HG03025 (cell line): ENCODE data around the gene USP25.
A peak's percentile ranks its signal among the peaks of the same experiment; 100 is the strongest.
"Not testable (repeated sequence)": the region's sequence is repeated elsewhere in the genome, so short reads cannot be mapped to it uniquely, and the experiment has no call there.

ENCODE experiments used
- ATAC-seq: cut with Tn5 transposase; IDR thresholded peaks from one replicate; pipeline ENCODE4 v1.9.1; 2021; ENCODE audit warnings: mild to moderate bottlenecking, moderate library complexity; ENCODE audit not compliant: unreplicated experiment, low FRiP score

USP25 gene

DNA sequence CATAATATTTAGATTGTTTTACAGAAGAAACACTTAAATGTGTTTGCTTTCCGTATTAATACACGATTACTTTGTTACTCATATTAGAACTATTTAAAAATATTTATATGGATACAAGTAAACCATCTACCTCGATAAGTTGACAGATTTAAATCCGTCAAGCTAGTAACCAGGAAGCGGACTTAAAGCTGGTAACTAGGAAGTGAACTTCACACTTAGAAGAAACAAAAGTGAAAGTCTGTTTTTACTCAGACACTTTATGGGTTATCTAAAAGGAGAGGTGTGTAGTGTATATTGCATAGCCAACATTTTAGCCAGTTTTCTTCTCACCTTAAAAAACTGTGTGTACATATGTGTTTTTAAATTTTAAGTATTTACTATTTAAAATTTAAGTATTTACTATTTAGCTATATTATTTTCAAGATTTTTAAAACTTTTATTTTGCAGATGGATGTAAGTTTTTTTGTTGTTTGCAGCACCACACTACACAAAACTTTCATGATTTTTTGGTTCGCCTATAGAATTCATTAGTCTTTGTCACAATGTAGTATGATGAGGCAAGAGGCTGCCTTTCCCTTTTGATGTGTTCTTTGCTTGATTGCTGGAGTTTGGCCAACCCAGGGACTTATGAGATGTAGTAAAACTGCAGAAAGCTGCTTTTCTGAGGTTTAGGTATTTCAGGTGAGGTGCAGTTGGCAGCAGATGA is 2.7 kb downstream of the USP25 start:
- peak; percentile 48 for ATAC-seq

DNA sequence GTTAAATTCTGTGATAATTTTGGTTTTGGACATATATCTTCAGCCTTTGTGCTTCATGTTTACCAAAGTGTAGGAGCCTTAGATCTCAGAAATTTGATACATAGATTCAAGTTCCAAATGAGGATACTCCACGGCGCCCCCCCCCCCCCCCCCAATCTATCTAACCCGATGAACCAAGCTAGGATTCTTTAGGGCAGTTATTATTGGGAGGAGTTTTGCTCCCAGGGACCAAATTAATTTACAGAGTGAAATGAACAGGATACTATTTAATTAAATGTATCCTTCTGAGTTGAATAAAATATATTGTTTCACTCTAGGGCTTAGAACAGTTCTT is 3.2 kb downstream of the USP25 start:
- no peak for ATAC-seq

DNA sequence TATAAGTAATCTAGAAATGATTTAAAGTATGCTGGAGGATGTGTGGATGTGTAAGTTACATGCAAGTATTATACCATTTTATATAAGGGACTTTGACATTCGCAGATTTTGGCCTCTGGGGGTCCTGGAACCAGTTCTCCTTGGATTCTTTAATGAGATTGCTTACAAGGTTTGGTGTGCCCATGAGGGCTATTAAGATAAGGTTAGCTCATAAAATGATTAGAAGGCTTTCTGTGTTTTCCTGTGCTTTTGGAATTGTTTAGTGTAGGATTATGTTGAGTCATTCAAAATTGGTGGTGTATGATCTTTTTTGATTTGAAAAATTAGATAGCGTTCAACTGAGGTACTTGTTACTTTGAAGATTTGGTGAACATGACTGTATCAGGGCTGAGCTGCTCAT is 5.6 kb downstream of the USP25 start:
- ATAC-seq: no peak

DNA sequence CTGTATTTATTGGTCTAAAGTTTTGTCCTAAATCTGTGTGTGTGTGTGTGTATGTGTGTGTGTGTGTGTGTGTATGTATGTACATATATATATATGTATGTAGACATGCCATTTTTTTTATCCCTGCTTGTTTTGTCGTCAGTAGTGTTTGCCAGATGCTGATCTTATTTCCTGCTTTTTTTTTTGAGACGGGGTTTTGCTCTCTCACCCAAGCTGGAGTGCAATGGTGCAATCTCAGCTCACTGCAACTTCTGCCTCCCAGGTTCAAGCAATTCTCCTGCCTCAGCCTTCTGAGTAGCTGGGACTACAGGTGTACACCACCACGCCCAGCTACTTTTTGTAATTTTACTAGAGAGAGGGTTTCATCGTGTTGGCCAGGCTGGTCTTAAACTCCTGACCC is 6.1 kb downstream of the USP25 start:
- ATAC-seq: not testable (repeated sequence)

DNA sequence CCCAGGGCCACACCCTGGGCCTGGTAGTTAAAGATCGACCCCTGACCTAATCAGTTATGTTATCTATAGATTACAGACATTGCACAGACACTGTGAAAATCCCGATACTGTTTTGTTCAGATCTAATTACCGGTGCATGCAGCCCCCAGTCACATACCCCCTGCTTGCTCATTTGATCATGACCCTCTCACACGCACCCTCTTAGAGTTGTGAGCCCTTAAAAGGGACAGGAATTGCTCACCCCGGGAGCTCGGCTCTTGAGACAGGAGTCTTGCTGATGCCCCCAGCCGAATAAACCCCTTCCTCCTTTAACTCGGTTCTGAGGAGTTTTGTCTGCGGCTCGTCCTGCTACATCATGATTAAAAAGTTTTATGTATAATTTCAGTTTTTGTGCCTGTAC is 9.0 kb downstream of the USP25 start:
- not testable (repeated sequence) for ATAC-seq

DNA sequence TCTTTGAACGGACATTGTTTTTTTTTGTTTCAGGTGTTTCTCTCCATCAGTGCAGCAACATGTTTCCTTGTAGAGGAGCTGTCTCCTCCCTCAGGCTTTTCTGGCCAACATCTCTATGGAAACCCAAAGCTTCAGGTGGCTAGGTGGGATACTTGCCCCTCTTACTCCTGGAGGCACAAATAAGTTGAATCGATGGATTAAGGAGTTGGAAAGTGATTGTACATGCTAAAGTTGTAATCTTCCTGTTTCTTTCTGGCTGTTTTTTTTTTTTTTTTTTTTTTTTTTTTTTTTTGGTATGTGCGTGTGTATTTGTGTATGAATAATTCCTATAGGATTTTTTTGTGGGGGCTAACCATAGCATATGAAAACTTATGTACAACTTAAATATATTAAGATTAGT is 10.6 kb downstream of the USP25 start:
- no peak for ATAC-seq

DNA sequence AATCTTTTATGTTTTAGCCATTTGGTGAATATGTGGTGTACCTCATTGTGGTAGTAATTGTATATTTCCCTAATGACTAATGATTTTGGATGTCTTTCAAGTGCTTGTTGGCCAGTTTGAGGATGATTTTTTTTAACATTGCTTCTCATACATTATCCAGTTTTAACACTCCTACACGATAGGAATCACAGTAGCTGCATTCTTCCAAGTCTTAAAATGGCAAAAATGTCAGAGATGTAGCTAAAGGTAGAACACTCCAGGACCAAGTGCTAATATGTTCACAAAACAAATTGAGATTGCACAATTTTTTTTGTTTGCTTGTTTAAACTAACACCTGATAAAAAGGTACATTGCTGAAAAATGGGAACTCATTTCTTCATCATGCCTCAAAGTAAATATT is 11.7 kb downstream of the USP25 start:
- no peak for ATAC-seq

DNA sequence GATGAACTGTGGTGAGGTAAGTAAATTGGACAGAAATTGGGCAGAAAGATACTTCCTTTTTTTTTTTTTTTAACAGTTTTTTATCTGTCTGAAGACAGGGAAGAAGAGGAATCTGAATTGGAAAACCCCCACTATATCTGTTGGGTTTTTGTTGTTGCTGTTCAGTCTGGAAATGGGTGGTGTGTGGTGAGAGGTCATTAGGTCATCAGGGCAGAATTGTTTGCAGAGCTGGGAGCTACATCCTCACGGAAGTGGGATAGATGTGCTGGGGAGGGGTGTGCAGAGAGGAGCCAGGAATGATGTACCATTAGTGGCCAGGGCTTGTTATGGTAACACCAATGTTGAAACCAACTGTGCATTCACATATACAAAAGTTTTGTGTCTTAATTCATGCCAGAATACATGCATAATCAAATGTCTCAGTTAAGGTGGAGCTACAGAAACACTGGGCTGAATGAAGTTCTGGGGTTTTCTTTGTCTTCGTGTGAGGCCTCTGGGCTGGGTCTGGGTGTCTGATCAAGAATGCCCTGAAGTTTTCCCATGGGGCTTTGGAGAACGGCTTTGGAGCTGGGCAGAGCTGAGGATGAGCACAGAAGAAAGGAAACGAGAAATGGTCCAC is 12.4 kb downstream of the USP25 start:
- ATAC-seq: no peak

DNA sequence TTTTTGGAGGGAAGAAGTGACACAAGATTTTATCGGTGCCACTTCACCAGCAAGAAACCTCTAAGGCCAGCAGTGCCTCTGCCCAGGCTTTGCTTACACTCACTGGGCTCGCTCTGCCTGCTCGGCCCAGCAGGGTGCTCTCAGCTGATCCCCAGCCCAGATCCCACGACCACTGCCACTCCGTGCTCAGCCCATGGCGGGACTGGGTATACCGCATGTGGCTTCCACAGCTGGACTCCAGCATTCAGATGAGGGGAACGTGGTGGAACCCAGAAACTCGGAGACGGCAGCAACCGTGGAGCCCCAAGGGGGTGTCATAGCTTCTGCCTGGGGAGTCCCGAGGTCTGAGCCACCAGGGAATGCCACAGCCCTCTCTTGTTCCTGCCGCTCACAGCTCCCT is 12.9 kb downstream of the USP25 start:
- ATAC-seq: no peak

DNA sequence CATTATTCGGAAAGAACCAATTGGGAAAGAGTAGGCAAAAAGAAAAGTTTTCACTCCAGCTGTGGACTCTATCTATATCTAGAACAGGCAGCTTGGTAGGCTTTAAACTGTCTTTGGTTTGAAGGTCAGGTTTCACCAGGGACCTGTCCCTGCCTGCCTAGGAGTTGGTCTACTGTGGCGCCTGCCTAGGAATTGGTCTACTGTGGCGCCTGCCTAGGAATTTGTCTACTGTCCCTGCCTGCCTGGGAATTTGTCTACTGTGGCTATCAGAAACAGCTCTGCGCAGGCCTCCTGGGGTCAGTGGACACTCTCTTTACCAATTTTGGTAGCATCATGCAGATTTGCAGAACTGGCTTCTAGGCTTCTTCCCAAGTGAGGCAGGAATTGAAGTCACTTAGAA is 13.8 kb downstream of the USP25 start:
- ATAC-seq: no peak

DNA sequence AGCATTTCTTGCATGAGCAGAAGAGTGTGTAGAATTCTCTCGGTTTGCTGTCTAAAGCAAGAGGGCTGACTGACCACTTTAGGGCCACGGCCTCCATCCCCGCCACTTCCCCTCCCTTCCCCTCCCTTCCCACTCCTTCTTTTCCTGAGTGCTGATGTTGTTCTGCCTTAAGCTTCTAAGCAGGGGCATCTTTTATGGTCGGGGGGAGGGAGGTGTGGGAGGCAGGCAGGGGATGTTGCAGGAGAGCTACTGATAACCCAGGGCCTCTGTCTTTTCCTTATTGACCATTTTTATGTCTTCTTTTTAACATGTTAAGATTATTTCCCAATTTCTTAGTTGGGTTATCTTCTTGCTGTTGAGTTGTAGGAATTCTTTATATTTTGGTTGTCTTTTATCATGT is 15.1 kb downstream of the USP25 start:
- no peak for ATAC-seq

DNA sequence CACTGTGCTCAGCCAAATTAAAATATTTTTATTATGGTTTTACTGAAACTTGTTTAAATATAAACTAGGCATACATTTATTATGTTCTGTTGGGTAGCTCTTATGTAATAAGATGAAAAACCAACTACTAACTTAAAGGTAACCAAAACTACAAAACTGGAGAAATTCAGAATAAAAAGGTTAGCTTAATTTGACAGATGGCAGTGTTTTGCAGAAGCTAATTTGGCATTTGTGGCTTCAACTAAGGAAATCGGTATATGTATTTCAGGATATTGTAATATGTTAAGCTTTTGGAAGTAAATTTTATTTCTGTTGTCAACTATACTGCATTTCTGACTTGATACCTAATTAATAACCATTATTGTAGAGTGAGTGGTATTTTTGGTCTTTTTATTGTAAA is 18.8 kb downstream of the USP25 start:
- ATAC-seq: no peak

DNA sequence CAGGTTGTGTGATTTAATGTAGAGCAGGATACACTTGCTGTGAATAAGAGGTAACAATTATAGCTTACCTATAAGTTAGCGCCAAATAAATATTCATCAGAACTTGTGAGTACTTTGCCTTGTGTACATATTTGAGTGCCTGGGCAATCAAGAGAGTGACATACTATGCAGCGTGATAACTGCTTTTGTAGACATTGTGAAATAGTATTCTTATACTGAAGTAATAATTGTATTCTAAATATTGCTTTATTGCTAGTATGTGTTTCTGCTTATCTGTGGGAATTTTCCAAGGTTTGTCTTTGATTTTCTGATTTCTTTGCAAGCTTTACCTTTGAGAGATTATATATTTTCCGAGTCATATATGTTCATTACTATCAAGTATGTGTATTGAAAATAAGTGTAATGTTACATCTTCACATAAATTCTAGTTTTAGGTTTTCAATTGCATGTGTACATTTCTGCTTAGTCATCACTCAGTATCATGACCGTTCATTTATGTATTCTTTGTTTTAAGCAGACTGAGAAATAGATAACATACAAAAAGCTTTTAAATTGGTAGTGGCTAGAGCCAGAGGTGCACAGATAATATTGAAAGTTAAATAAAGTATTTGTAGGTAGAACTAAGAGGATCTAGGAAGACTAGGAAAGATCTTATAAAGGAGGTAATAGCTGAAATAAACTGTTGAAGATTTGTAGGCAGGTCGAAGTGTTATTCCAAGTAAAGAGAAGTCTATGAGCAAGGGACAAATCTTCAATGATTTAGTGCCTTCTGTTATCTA is 19.5 kb downstream of the USP25 start:
- ATAC-seq: no peak

DNA sequence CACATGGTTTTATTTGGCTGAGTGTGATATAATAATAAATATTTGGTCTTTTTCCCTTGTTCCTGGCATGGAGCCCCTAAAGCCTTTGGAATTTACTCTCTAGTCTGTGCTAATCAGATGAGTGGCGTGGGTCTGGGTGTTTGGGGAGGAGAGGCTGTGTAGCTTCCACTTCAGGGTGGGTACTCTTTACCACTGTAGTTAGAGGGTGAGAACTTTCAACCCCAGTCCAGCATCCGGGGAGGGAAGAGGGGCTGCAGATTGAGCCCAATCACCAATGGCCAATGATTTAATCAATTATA is 20.0 kb downstream of the USP25 start:
- ATAC-seq: no peak

DNA sequence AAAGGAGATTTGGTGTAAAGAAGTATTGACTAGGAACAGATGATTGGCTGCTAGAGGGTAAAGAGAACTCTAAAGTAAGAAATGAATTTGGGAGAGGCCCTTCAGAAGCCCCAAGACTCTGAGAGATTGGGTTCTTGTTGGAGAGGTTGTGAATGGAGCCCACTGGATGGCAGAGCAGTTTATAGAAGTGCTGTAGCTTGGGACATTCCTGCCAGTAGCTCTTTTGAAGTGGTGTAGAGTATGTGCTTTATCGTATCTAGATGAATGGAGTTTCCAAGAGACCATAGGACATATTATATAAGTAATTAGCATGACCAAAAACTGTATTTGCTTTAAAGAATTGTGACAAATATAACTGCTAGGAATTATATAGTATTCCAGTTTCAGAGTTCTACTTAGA is 21.3 kb downstream of the USP25 start:
- no peak for ATAC-seq

DNA sequence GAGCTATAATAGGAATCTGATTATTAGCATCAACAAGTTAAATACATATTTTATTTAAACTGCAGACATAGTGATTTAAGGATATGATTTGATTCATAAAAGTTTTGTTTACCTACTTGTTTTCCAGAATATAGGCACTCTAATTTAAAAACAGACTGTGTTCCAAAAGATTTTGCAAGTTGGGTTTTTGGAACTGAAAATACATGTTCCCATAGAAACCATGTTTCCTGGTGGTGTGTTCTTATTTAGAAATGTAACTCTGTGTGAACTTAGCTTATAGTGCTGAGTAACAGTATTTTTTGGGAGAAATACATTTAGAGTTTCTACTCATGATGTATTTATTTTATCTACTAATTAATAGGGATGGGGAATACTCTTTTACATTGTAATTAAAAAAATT is 21.8 kb downstream of the USP25 start:
- ATAC-seq: no peak

DNA sequence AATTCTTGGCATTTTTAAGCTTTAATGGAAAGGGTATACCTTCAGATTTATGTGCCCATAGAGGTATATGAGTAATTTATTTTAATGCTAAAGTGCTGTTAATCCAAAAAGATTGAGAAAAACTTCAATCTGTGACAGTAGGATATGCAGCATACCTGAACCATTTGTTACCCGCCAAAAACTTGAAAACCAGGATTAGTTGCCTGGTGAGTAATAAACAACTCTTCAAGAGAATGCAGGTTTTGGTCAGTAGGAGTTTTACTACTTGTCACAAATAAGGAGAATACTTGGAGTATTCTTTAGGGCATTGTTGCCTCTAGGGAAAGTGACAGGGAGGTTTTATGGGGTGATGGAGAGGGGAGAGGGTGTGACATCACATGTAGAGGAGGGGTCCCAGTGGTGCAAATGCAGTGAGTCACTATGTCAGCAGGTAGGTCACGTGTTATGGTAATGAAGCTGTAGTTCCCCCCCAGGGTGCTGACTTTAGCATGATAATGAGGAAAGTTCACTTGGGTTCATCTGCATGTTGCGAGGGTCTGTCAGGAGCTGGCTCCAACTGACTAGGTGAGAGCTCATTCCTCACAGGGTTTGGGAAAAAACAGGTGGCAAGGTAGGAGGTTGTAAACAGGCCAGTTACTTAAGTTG is 23.1 kb downstream of the USP25 start:
- no peak for ATAC-seq

DNA sequence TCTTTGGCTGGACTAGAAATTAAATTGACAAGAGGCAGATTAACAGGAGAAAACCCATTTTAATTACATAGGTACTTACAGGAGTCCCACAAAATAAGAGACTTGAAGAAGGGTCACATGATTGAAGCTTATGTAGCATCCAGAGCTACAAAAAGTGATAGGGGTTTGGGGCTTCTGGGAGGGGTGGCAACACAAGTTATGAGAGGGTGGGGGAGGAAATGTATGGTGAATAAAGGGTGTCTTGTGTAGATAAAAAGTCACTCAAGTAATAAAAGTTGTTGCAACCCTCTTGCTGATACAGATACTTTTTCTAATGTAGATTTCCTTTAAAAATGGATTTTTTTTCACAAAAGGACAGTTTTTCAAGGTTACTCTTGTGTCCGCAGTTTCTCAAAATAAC is 24.0 kb downstream of the USP25 start:
- ATAC-seq: no peak

DNA sequence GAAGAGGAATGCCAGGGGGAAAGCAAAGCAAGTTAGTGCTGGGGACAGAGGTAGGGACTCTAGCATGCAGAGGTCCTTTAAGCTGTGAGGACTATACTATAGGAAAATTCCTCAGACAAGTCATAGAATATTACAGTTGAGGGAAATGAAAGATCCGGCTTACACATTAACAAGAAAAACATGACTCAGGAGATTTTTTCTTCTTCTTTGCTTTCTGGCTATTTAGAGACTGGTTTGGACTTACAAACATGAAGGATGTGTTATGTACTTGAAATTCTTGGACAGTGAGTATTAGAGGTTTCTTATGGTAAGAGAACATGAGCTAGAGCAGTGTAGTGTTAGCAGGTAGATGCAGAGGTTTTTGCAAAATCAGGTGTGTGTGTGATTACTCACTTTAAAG is 24.9 kb downstream of the USP25 start:
- ATAC-seq: no peak

DNA sequence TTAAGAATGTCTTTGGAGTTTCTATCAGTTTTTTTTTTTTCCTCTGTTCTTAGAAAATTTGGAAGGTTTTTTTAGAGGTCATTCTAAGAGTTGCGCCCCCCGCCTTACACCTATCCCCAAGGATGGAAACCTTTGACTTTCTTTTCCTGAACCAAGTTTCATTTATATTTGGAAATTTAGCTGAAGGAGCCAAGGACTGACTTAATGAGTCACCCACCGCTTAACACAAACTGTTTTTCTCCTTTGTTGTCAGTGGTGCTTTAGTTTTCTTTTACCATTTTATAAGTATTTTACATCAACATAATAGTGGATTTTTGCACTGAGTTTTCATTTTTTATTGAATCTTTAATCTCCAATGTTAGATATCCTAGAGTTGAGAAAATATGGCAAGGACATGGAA is 25.3 kb downstream of the USP25 start:
- no peak for ATAC-seq

DNA sequence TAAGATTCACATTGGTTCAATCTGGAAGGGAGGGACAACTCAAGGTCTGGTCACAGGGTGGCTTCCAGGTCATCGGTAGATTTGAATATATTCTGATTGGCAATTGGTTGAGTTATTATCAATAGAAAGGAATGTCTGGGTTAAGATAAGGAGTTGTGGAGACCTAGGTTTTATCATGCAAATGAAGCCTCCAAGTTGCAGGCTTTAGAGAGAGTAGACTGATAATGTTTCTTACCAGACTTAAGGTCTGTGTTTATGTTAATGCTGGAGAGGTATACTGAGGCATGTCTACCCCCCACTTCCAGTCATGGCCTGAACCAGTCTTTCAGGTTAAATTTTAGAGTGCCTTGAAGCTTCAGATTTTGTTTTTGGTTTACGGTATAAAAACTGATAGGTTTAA is 29.7 kb downstream of the USP25 start:
- ATAC-seq: no peak
